Caco-2 (cell line): Measurements from ENCODE around the gene H6PD. TPM values are rescaled to one million over a fixed set of nuclear protein-coding genes. Genes with fewer than 3 reads are reported as not detected.

Source experiments
- Bru-seq: library from RNA; stranded (reverse); fragments of 400-500 nt; gene quantifications from one replicate; lab custom pipeline; 2021; lab: Mats Ljungman, UMichigan
- BruChase-seq, 2 experiments: library from RNA; stranded (reverse); fragments of 400-500 nt; gene quantifications; one replicate each; lab custom pipeline; 2021; lab: Mats Ljungman, UMichigan
- BruUV-seq: library from RNA; stranded (reverse); fragments of 400-500 nt; replicated peaks from 2 replicates; lab custom pipeline; 2021; lab: Mats Ljungman, UMichigan
- CTCF ChIA-PET: fragments of 300-600 bp; sonication (Branson Sonifier 250); formaldehyde crosslinking; loops from one replicate; lab custom pipeline; 2022; ENCODE audit warnings: antibody characterized with exemption; lab: Charles Lee
- POLR2A ChIA-PET: fragments of 300-600 bp; sonication (Branson Sonifier 250); formaldehyde crosslinking; loops from one replicate; lab custom pipeline; 2022; ENCODE audit warnings: antibody characterized with exemption; lab: Charles Lee
- DNase-seq, 2 experiments: peaks; one replicate each; pipeline versions ENCODE4 v3.0.0 to v3.0.0-alpha.2; 2020 to 2022
- H3K27me3 ChIP-seq: replicated peaks from 2 replicates; pipeline ENCODE4 v1.6.0; 2011; ENCODE audit warnings: low read length; ENCODE audit not compliant: control insufficient read depth, insufficient read depth
- H3K36me3 ChIP-seq: 2 replicates; pipeline ENCODE4 v1.5.1; 2011; ENCODE audit warnings: low read length; ENCODE audit not compliant: control insufficient read depth, insufficient read depth
- H3K4me1 ChIP-seq: fragments of 250-450 bp; sonication (Bioruptor Pico); 2 replicates; pipeline ENCODE4 v1.5.1; 2020; ENCODE audit warnings: mild to moderate bottlenecking
- H3K4me3 ChIP-seq: 2 replicates; pipeline ENCODE4 v1.5.1; 2011; ENCODE audit warnings: low read depth, mild to moderate bottlenecking, control low read depth, low read length
- H3K9me3 ChIP-seq: fragments of 250-450 bp; sonication (Bioruptor Pico); 2 replicates; pipeline ENCODE4 v1.5.1; 2020; ENCODE audit warnings: mild to moderate bottlenecking, moderate library complexity
- H3K27ac Mint-ChIP-seq: one replicate; pipeline ENCODE4 v1.8.0; 2022; ENCODE audit warnings: mixed read lengths; ENCODE audit not compliant: unreplicated experiment
- H3K27me3 Mint-ChIP-seq: one replicate; pipeline ENCODE4 v1.8.0; 2022; ENCODE audit warnings: mixed read lengths; ENCODE audit not compliant: insufficient read depth, unreplicated experiment
- H3K36me3 Mint-ChIP-seq: one replicate; pipeline ENCODE4 v1.8.0; 2022; ENCODE audit warnings: mild to moderate bottlenecking, mixed read lengths; ENCODE audit not compliant: insufficient read depth, unreplicated experiment
- H3K4me1 Mint-ChIP-seq: one replicate; pipeline ENCODE4 v1.8.0; 2022; ENCODE audit warnings: low read depth, mixed read lengths; ENCODE audit not compliant: unreplicated experiment
- H3K4me3 Mint-ChIP-seq: one replicate; pipeline ENCODE4 v1.8.0; 2022; ENCODE audit warnings: mild to moderate bottlenecking, moderate library complexity, mixed read lengths; ENCODE audit not compliant: unreplicated experiment
- H3K9me3 Mint-ChIP-seq: one replicate; pipeline ENCODE4 v1.8.0; 2022; ENCODE audit warnings: mixed read lengths; ENCODE audit not compliant: unreplicated experiment
- intact Hi-C: fragments of 100-400 bp; cut with micrococcal nuclease; formaldehyde crosslinking; loops from one replicate; pipeline ENCODE4 v1.10.0; 2022; ENCODE audit not compliant: unreplicated experiment
- long read RNA-seq: library from polyadenylated mRNA; stranded (forward); transcript quantifications from one replicate; pipeline ENCODE4 v2.0.0, GENCODE V29; 2022
- total RNA-seq: library from RNA; stranded (reverse); gene quantifications from 2 replicates; pipeline ENCODE4 v1.2.3, GENCODE V29; 2022
- TF ChIP-seq, protein P1 (sequence below), 2 experiments: fragments of 200-600 bp in 1 of 2; IDR thresholded peaks; 1 replicate in 1 of 2; 2 replicates in 1 of 2; pipeline versions ENCODE4 v1.5.1 to v1.8.0; 2011 to 2022; ENCODE audit warnings: antibody characterized with exemption in 1 of 2, control low read depth in 1 of 2, inconsistent platforms in 1 of 2, low read depth in 1 of 2, low read length in 1 of 2, mild to moderate bottlenecking in 1 of 2, moderate library complexity in 1 of 2; ENCODE audit not compliant: insufficient read depth in 1 of 2, severe bottlenecking in 1 of 2, unreplicated experiment in 1 of 2

The H6PD gene
- total RNA-seq (10.1 and 13.0 TPM in 2 replicates), Bru-seq, nascent RNA (percentile 61 among the genes with signal in this experiment), BruChase-seq, experiment 1, labeled RNA remaining after a 2-hour chase (percentile 66 among the genes with signal in this experiment), BruChase-seq, experiment 2, labeled RNA remaining after a 6-hour chase (percentile 74 among the genes with signal in this experiment)
- long read RNA-seq, full-length matches to known transcripts, result 2 of 15 reads
- long read RNA-seq, partial matches to known transcripts, result 0 of 15 reads
- long read RNA-seq, other reads (novel, unspliced or antisense), result 13 of 15 reads

GRCh38 chr1:9234223-9235095, at the start of gene H6PD:
Gene H6PD (plus strand): TSS chr1:9234774. CDS start chr1:9244935, 10,161 bp downstream.
- peak within 1 kb of the TSS; percentile 86 for H3K27ac Mint-ChIP-seq
- POLR2A ChIA-PET, result interaction anchor here (0.6 kb wide), 2 partner anchors 16 to 18 kb away, joined by 3 read pairs; no protein-coding TSS in a partner anchor

GRCh38 chr1:9186082-9186859, 48.3 kb upstream of the H6PD start:
- DNase-seq, result no peak
- no peaks in the 10 kb centered on the region for H3K27me3 Mint-ChIP-seq
- ChIA-PET CTCF (interaction anchor here (0.7 kb wide), 1 partner anchor 170 kb away, joined by 3 read pairs; no protein-coding TSS in a partner anchor), POLR2A (no interaction called here)
- H3K4me1 Mint-ChIP-seq, result no peaks in the 10 kb centered on the region
- Histone ChIP-seq H3K4me1 (no peaks in the 10 kb centered on the region), H3K4me3 (no peak overlapping the region), H3K9me3 (no peaks in the 10 kb centered on the region), H3K36me3 (no peaks in the 10 kb centered on the region), H3K27me3 (no peaks in the 10 kb centered on the region)
- no peaks in the 10 kb centered on the region for H3K9me3 Mint-ChIP-seq
- no peak overlapping the region for H3K27ac Mint-ChIP-seq
- intact Hi-C loops, result no loop called here
- no peaks in the 10 kb centered on the region for H3K36me3 Mint-ChIP-seq
- TF ChIP-seq, protein P1, sequence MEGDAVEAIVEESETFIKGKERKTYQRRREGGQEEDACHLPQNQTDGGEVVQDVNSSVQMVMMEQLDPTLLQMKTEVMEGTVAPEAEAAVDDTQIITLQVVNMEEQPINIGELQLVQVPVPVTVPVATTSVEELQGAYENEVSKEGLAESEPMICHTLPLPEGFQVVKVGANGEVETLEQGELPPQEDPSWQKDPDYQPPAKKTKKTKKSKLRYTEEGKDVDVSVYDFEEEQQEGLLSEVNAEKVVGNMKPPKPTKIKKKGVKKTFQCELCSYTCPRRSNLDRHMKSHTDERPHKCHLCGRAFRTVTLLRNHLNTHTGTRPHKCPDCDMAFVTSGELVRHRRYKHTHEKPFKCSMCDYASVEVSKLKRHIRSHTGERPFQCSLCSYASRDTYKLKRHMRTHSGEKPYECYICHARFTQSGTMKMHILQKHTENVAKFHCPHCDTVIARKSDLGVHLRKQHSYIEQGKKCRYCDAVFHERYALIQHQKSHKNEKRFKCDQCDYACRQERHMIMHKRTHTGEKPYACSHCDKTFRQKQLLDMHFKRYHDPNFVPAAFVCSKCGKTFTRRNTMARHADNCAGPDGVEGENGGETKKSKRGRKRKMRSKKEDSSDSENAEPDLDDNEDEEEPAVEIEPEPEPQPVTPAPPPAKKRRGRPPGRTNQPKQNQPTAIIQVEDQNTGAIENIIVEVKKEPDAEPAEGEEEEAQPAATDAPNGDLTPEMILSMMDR (IDR thresholded peaks at IDR 0.05; ENCODE audit: insufficient read depth in 1 of 2, low read depth in 1 of 2, low read length in 1 of 2, severe bottlenecking in 1 of 2, unreplicated experiment in 1 of 2), result no peak
- H3K4me3 Mint-ChIP-seq, result no peak overlapping the region
- BruUV-seq, result no TSS peak

More at GRCh38 chr1:9234223-9235095, at the start of gene H6PD:
- Mint-ChIP-seq H3K9me3 (no peaks in the 10 kb centered on the region), H3K4me3 (peak within 1 kb of the TSS; percentile 95), H3K4me1 (peaks cover 11% of the 10 kb centered on the region), H3K36me3 (peaks cover 13% of the 10 kb centered on the region), H3K27me3 (no peaks in the 10 kb centered on the region)
- peak; percentile 87 to 92 for DNase-seq
- CTCF ChIA-PET, result interaction anchor here (0.6 to 1.9 kb wide), 15 partner anchors 15 to 354 kb away, joined by 3 to 18 read pairs (median 4); partner anchors contain the start of genes GPR157, SLC25A33 and TMEM201
- Histone ChIP-seq H3K4me3 (peak within 1 kb of the TSS; percentile 52), H3K36me3 (no peaks in the 10 kb centered on the region; the same call in 1 of the 2 replicates), H3K27me3 (no peaks in the 10 kb centered on the region), H3K4me1 (0 out of 2 replicates have a peak, but pooled peaks cover 5% of the 10 kb centered on the region), H3K9me3 (no peaks in the 10 kb centered on the region)
- intact Hi-C loops, result no loop called here
- BruUV-seq, result no TSS peak
- TF ChIP-seq, protein P1 (IDR thresholded peaks at IDR 0.05; ENCODE audit: insufficient read depth in 1 of 2, low read depth in 1 of 2, low read length in 1 of 2, severe bottlenecking in 1 of 2, unreplicated experiment in 1 of 2), result peak; percentile 74 to 78
